GM10248 (cell line): Measurements from ENCODE around the gene DHX8.

ENCODE experiments used
- CTCF ChIA-PET: fragments of 300-600 bp; sonication (Branson Sonifier 250); formaldehyde crosslinking; extraction: SDS; loops from one replicate; lab custom pipeline; 2021; ENCODE audit warnings: antibody characterized with exemption; lab: Yijun Ruan, JAX
- POLR2A ChIA-PET: fragments of 350-650 bp; sonication (Branson Sonifier 250); formaldehyde crosslinking; extraction: SDS; loops from one replicate; lab custom pipeline; 2020; ENCODE audit warnings: antibody characterized with exemption; lab: Yijun Ruan, JAX
- DNase-seq: peaks from one replicate; pipeline ENCODE4 v3.0.0; 2012; ENCODE audit errors: extremely low spot score
- TF ChIP-seq, protein P1 (sequence below): IDR thresholded peaks from 2 replicates; pipeline ENCODE4 v1.5.1; 2012; ENCODE audit warnings: mild to moderate bottlenecking, low read depth; ENCODE audit errors: extremely low read depth, missing control alignments, control extremely low read depth

The DHX8 gene

DNA sequence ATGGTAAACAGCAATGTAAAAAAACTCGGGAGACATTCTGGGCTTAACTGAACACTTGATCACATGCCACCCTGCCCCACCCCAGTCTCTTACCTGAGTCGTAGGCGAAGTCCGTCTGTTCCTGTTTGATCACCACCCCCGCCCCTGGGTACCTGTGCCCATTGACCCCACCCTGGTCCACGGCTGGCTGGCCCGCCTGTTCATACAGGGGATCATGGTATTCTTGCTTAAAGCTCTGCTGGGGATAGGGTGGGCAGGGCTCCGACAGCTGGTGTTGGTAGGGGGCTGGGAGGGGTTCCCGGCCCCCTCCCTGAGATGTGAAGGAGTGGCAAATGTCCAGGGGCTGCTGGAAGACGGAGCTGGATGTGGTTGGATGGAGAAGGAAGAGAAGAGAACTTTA lies 48.8 kb downstream of the DHX8 start:
- ChIA-PET CTCF (interaction anchor here (1.1 kb wide), 1 partner anchor 13 kb away, joined by 3 read pairs; no protein-coding TSS in a partner anchor), POLR2A (no interaction called here)
- no peak for DNase-seq
- TF ChIP-seq, protein P1, sequence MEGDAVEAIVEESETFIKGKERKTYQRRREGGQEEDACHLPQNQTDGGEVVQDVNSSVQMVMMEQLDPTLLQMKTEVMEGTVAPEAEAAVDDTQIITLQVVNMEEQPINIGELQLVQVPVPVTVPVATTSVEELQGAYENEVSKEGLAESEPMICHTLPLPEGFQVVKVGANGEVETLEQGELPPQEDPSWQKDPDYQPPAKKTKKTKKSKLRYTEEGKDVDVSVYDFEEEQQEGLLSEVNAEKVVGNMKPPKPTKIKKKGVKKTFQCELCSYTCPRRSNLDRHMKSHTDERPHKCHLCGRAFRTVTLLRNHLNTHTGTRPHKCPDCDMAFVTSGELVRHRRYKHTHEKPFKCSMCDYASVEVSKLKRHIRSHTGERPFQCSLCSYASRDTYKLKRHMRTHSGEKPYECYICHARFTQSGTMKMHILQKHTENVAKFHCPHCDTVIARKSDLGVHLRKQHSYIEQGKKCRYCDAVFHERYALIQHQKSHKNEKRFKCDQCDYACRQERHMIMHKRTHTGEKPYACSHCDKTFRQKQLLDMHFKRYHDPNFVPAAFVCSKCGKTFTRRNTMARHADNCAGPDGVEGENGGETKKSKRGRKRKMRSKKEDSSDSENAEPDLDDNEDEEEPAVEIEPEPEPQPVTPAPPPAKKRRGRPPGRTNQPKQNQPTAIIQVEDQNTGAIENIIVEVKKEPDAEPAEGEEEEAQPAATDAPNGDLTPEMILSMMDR = no peak

DNA sequence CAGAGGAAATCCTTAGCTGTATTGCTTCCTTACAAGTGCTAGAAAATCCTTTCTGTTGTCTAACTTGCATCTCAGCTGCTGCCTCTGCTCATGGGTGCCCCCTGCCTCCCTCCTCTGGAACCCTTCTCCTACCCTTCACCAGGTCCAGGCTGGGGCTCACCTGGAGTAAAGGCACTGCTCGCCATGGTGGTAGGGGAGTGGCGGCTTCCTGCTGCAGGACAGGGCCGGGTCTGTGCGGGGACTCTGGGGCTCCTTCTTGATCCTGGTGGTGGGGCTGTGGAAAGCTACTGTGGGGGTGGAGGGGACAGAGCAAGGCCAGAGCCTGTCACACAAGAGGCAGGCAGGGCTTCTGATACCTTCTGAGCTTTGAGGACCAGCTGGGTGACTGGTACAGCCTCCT lies 49.9 kb downstream of the DHX8 start:
- TF ChIP-seq, protein P1 = no peak
- ChIA-PET CTCF (interaction anchor here (1.1 kb wide), 1 partner anchor 14 kb away, joined by 3 read pairs; no protein-coding TSS in a partner anchor), POLR2A (no interaction called here)
- no peak for DNase-seq

DNA sequence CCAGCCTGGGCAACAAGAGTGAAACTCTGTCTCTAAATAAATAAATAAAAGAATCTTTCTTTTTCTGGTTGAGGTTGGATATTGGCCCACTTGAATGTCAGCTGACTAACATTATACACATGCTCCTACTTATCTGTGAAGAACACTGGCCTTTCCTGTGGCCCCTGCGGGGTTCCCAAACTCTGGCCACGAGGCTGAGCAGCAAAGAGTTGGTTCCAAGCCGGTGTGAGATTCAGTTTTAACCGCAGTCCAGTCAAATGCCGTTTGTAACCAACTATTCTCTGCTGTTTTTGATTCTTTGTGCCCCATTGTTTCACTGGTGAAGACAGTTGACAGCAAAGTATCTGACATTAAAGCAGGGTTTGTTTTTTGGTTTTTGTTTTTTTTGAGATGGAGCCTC lies 51.1 kb downstream of the DHX8 start:
- TF ChIP-seq, protein P1 = no peak
- CTCF ChIA-PET = no interaction called here
- DNase-seq = no peak
- POLR2A ChIA-PET = no interaction called here

DNA sequence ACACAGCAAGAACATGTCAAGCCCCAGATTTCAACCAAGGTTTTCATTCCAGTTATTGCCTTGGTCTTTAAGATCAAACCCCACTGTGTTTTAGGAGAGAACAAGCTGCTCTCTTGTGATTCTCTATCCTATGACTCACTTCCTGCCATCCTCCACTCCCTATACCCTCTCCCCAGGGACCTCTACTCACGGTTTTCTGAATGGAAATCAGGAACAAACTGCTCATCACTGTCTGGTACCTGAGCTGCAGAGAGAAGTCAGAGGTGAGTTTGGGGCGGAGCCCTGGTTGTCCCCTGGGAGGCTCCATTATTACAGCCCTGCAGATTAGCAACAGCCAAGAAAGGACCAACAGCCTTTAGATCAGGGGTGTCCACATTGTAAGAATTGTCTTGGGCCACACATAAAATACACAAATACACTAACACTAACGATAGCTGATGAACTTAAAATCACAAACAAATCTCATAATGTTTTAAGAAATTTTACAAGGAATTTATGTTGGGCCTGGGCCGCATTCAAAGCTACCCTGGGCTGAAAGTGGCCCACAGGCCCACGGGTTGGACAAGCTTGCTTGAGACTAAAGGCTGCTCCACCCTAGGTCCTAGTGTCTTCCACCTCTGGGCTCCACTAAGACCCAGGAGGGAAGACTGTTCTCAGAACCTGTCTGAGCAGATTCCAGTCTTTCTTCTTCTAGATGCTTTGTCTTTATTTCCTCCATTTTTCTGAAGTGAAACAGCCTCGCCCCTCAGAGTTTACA lies 52.6 kb downstream of the DHX8 start:
- DNase-seq = no peak

DNA sequence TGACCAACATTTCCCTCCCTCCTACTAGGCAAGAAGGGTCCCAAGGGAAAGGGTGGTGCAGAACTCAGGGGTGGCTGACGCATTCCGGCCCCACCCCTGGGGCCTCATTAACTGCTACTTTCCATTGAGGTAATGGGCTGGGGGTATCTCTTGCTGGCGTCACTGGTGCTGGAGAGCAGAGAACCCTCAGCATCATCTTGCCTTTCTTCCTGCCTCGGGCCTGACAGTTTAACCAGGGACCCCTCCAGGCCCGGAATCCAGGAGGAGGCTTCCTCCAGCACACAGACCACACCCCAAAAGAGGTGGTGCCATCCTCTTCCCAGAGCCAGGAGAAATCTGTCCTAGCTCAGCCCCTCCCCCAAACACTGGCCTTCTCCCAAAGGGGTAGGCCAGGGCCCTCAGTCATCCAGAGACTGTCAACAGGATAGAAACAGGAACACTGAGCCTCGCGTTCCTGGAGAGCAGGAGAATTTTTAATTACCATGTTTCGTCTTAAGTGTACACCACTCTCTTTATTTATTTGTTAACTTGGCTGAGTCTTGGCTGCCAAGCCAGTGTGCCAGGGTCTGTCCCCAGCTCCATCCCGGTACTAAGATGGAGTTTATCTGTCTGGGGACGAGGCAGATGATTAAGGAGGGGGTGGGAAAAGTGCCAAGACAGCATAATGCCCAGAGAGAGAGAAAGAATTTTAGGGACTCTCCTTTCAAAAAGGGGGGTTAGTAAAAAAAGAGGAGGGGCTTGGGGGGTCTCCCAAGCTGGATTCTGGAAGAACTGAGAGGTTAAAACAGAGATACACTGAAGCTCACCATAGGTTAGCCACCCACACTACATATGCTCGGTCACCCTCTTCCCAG lies 57.3 kb downstream of the DHX8 start:
- CTCF ChIA-PET = interaction anchor here (1.6 kb wide), 1 partner anchor 20 kb away, joined by 4 read pairs; no protein-coding TSS in a partner anchor
- POLR2A ChIA-PET = no interaction called here
- DNase-seq = no peak
- TF ChIP-seq, protein P1 = no peak

More for the DNA sequence above, 52.6 kb downstream of the DHX8 start:
- CTCF ChIA-PET = interaction anchor here (0.7 to 2.2 kb wide), 10 partner anchors 8 to 159 kb away, joined by 3 to 7 read pairs (median 3); partner anchors contain the start of gene DHX8
- TF ChIP-seq, protein P1 = no peak
- POLR2A ChIA-PET = no interaction called here

DNA sequence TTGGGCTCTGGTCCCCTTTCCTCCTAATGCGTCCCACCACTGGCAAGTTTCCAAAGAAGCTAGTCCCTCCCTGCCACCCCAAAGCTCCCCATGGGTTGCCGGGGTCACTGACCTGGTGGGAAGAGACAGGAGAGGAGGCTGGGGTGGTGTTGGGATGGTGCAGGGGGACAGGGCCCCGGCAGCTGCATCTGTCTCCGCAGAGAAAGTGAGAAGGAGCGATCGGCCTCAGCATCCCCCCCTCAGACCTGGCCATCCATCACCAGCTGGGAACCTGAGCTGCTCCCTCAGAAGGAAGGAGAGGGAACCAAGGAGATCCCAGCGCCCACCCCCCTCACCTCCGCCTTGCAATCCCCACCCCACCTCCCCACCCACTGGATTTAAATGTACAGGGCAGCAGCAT lies 59.1 kb downstream of the DHX8 start:
- DNase-seq = no peak
- ChIA-PET POLR2A (no interaction called here), CTCF (no interaction called here)
- TF ChIP-seq, protein P1 = no peak
